Trophoblast cell (in vitro differentiated cells and primary cell): Measurements from ENCODE around the gene ZNF516.

ENCODE experiments used
- DNase-seq, 2 donors: peaks; one replicate each; pipeline ENCODE4 v3.0.0-alpha.2; 2016
- H2AFZ ChIP-seq: 2 replicates; pipeline ENCODE4 v1.6.1; 2013; ENCODE audit warnings: low read length, moderate library complexity, mild to moderate bottlenecking; ENCODE audit not compliant: insufficient read depth, poor library complexity
- H2AK5ac ChIP-seq: 2 replicates; pipeline ENCODE4 v1.6.1; 2013; ENCODE audit warnings: mild to moderate bottlenecking, low read length
- H2BK120ac ChIP-seq: 2 replicates; pipeline ENCODE4 v1.6.1; 2013; ENCODE audit warnings: low read length, mild to moderate bottlenecking, moderate library complexity; ENCODE audit not compliant: insufficient read depth, poor library complexity
- H2BK12ac ChIP-seq: 2 replicates; pipeline ENCODE4 v1.6.1; 2013; ENCODE audit warnings: mild to moderate bottlenecking, low read length, moderate library complexity
- H2BK5ac ChIP-seq: 2 replicates; pipeline ENCODE4 v1.6.1; 2013; ENCODE audit warnings: low read length, low read depth, moderate library complexity, mild to moderate bottlenecking; ENCODE audit not compliant: poor library complexity
- H3K14ac ChIP-seq: 2 replicates; pipeline ENCODE4 v1.6.1; 2013; ENCODE audit warnings: mild to moderate bottlenecking, low read length
- H3K18ac ChIP-seq: 2 replicates; pipeline ENCODE4 v1.6.1; 2013; ENCODE audit warnings: mild to moderate bottlenecking, low read length
- H3K23ac ChIP-seq: 2 replicates; pipeline ENCODE4 v1.6.1; 2013; ENCODE audit warnings: low read length
- H3K27ac ChIP-seq: 2 replicates; pipeline ENCODE4 v1.5.1; 2013; ENCODE audit warnings: low read depth, mild to moderate bottlenecking, inconsistent platforms, low read length, moderate library complexity
- H3K27me3 ChIP-seq: 2 replicates; pipeline ENCODE4 v1.6.1; 2013; ENCODE audit warnings: inconsistent platforms, mild to moderate bottlenecking, low read length, moderate library complexity; ENCODE audit not compliant: insufficient read depth
- H3K36me3 ChIP-seq, 2 experiments: 1 replicate in 1 of 2; 2 replicates in 1 of 2; pipeline ENCODE4 v1.6.1; 2013; ENCODE audit warnings: low read length in 2 of 2, mild to moderate bottlenecking in 2 of 2, moderate library complexity in 1 of 2; ENCODE audit not compliant: insufficient read depth in 2 of 2, control insufficient read depth in 1 of 2
- H3K4ac ChIP-seq: 2 replicates; pipeline ENCODE4 v1.6.1; 2013; ENCODE audit warnings: low read depth, mild to moderate bottlenecking, low read length, moderate library complexity
- H3K4me1 ChIP-seq, 2 experiments: 1 replicate in 1 of 2; 2 replicates in 1 of 2; pipeline ENCODE4 v1.6.1; 2013; ENCODE audit warnings: low read length in 2 of 2, mild to moderate bottlenecking in 2 of 2, moderate library complexity in 1 of 2; ENCODE audit not compliant: insufficient read depth in 2 of 2, control insufficient read depth in 1 of 2
- H3K4me2 ChIP-seq: 2 replicates; pipeline ENCODE4 v1.6.1; 2013; ENCODE audit warnings: inconsistent platforms, mild to moderate bottlenecking, low read length, moderate library complexity
- H3K4me3 ChIP-seq: 2 replicates; pipeline ENCODE4 v1.5.1; 2013; ENCODE audit warnings: mild to moderate bottlenecking, low read depth, low read length, inconsistent platforms
- H3K79me1 ChIP-seq: one replicate; pipeline ENCODE4 v1.6.1; 2013; ENCODE audit warnings: low read length
- H3K79me2 ChIP-seq: 2 replicates; pipeline ENCODE4 v1.6.1; 2013; ENCODE audit warnings: low read length, mild to moderate bottlenecking; ENCODE audit not compliant: control insufficient read depth, insufficient read depth, poor library complexity
- H3K9ac ChIP-seq: 2 replicates; pipeline ENCODE4 v1.6.1; 2013; ENCODE audit warnings: mild to moderate bottlenecking, low read length
- H3K9me3 ChIP-seq: 2 replicates; pipeline ENCODE4 v1.6.1; 2013; ENCODE audit warnings: low read depth, mild to moderate bottlenecking, control low read depth, inconsistent platforms, low read length; ENCODE audit not compliant: insufficient read depth
- H4K12ac ChIP-seq: 2 replicates; pipeline ENCODE4 v1.6.1; 2013; ENCODE audit warnings: low read depth, mild to moderate bottlenecking, low read length, moderate library complexity
- H4K8ac ChIP-seq: 2 replicates; pipeline ENCODE4 v1.6.1; 2013; ENCODE audit warnings: low read depth, mild to moderate bottlenecking, low read length, moderate library complexity
- H4K91ac ChIP-seq: one replicate; pipeline ENCODE4 v1.6.1; 2013; ENCODE audit warnings: low read depth, mild to moderate bottlenecking, low read length, moderate library complexity
- WGBS: extraction: QIAGEN DNeasy Blood & Tissue Kit; methylation state at CpG from one replicate; pipeline ENCODE4 v1.1.7; 2013; ENCODE audit warnings: missing lambda C conversion rate; ENCODE audit not compliant: insufficient read length, insufficient coverage; ENCODE audit errors: extremely low coverage; 5-methylcytosine and 5-hydroxymethylcytosine counted together

Gene ZNF516

GRCh38 chr18:76522551-76522950 is 27.5 kb upstream of the ZNF516 start:
- H3K4me1 ChIP-seq = peaks cover 0 to 3% of the 10 kb centered on the region in 2 experiments
- H3K79me1 ChIP-seq = peaks cover 2% of the 10 kb centered on the region
- H4K91ac ChIP-seq = no peak overlapping the region
- no peaks in the 10 kb centered on the region for H3K36me3 ChIP-seq
- H3K14ac ChIP-seq = no peak overlapping the region
- H3K18ac ChIP-seq = no peak overlapping the region
- H2AFZ ChIP-seq = no peak overlapping the region
- H4K8ac ChIP-seq = no peak overlapping the region
- no peak overlapping the region for H3K27ac ChIP-seq
- H4K12ac ChIP-seq = no peak overlapping the region
- no peak overlapping the region for H2AK5ac ChIP-seq
- H3K4me2 ChIP-seq = no peak overlapping the region
- no peak overlapping the region for H3K4me3 ChIP-seq
- H3K79me2 ChIP-seq = no peaks in the 10 kb centered on the region
- no peak overlapping the region for H2BK5ac ChIP-seq
- H3K9me3 ChIP-seq = no peaks in the 10 kb centered on the region
- no peak overlapping the region for H3K9ac ChIP-seq
- no peak overlapping the region for H2BK120ac ChIP-seq
- DNase-seq = no peak
- no peak overlapping the region for H3K4ac ChIP-seq
- H2BK12ac ChIP-seq = no peak overlapping the region
- no peak overlapping the region for H3K23ac ChIP-seq
- WGBS = no CpG with 5 or more reads among the region's 1 CpG
- H3K27me3 ChIP-seq = no peaks in the 10 kb centered on the region

GRCh38 chr18:76522122-76522503 is 27.1 kb upstream of the ZNF516 start:
- Histone ChIP-seq H3K4me3 (no peak overlapping the region), H4K91ac (no peak overlapping the region), H4K8ac (peak overlapping the region; percentile 54), H3K4me2 (no peak overlapping the region), H3K79me1 (peaks cover 2% of the 10 kb centered on the region), H3K18ac (no peak overlapping the region), H2BK5ac (no peak overlapping the region), H3K36me3 (no peaks in the 10 kb centered on the region), H3K9me3 (no peaks in the 10 kb centered on the region), H3K14ac (no peak overlapping the region), H3K4me1 (peaks cover 0 to 3% of the 10 kb centered on the region in 2 experiments), H3K27ac (no peak overlapping the region), H2AFZ (no peak overlapping the region), H3K9ac (no peak overlapping the region), H2BK12ac (no peak overlapping the region), H3K4ac (no peak overlapping the region), H3K27me3 (no peaks in the 10 kb centered on the region), H2BK120ac (no peak overlapping the region), H3K79me2 (no peaks in the 10 kb centered on the region), H3K23ac (no peak overlapping the region), H4K12ac (no peak overlapping the region), H2AK5ac (no peak overlapping the region)
- no peak for DNase-seq
- no CpG with 5 or more reads among the region's 19 CpGs for WGBS

GRCh38 chr18:76521417-76522121 is 26.5 kb upstream of the ZNF516 start:
- Histone ChIP-seq H3K27me3 (no peaks in the 10 kb centered on the region), H3K9me3 (no peaks in the 10 kb centered on the region), H4K91ac (no peak overlapping the region), H3K14ac (no peak overlapping the region), H3K4me1 (peaks cover 0 to 3% of the 10 kb centered on the region in 2 experiments), H2AFZ (no peak overlapping the region), H2BK12ac (no peak overlapping the region), H2AK5ac (no peak overlapping the region), H4K12ac (no peak overlapping the region), H3K36me3 (no peaks in the 10 kb centered on the region), H3K4me3 (no peak overlapping the region), H3K79me1 (peaks cover 2% of the 10 kb centered on the region), H2BK5ac (no peak overlapping the region), H2BK120ac (no peak overlapping the region), H3K27ac (no peak overlapping the region), H3K9ac (no peak overlapping the region), H3K79me2 (no peaks in the 10 kb centered on the region), H3K18ac (no peak overlapping the region), H4K8ac (no peak overlapping the region), H3K4me2 (no peak overlapping the region), H3K4ac (no peak overlapping the region), H3K23ac (no peak overlapping the region)
- no CpG with 5 or more reads among the region's 11 CpGs for WGBS
- DNase-seq = no peak

- Histone ChIP-seq H3K36me3 (no peaks in the 10 kb centered on the region), H2BK120ac (no peak overlapping the region), H3K18ac (no peak overlapping the region), H2AK5ac (no peak overlapping the region), H3K23ac (no peak overlapping the region), H3K14ac (no peak overlapping the region), H3K79me1 (peaks cover 2% of the 10 kb centered on the region), H4K91ac (no peak overlapping the region), H3K79me2 (no peaks in the 10 kb centered on the region), H3K4me2 (peak overlapping the region; percentile 79), H2BK5ac (no peak overlapping the region), H3K4ac (no peak overlapping the region), H3K27me3 (no peaks in the 10 kb centered on the region), H2BK12ac (no peak overlapping the region), H3K27ac (no peak overlapping the region), H3K4me3 (no peak overlapping the region), H4K8ac (peak overlapping the region; percentile 48), H4K12ac (no peak overlapping the region), H3K9ac (peak overlapping the region; percentile 55), H3K9me3 (no peaks in the 10 kb centered on the region), H2AFZ (peak overlapping the region; percentile 81), H3K4me1 (peaks cover 0 to 3% of the 10 kb centered on the region in 2 experiments)
- no peak for DNase-seq
- no CpG with 5 or more reads among the region's 18 CpGs for WGBS
These were observed 24.0 kb upstream of the ZNF516 start for GRCh38 chr18:76518860-76519538.
